GM23338 (cell line): ENCODE results near the gene LRRC37A2.
"Not testable (repeated sequence)": the region's sequence is repeated elsewhere in the genome, so short reads cannot be mapped to it uniquely, and the experiment has no call there.

Experiments used
- CTCF ChIP-seq, 2 experiments: fragments of 200-600 bp in 1 of 2; sonication (generic) in 1 of 2; conservative IDR thresholded peaks; 2 replicates each; pipeline versions ENCODE4 v1.5.1 to v1.6.1; 2016 to 2017; ENCODE audit warnings: antibody characterized with exemption in 2 of 2, low read depth in 2 of 2, mild to moderate bottlenecking in 2 of 2, moderate library complexity in 1 of 2
- EZH2 ChIP-seq: fragments of 200-600 bp; sonication (generic); IDR thresholded peaks from one replicate; pipeline ENCODE4 v1.8.0; 2017; ENCODE audit warnings: antibody characterized with exemption, mild to moderate bottlenecking, low read depth; ENCODE audit not compliant: unreplicated experiment
- EZH2phosphoT487 ChIP-seq: fragments of 200-600 bp; sonication (generic); IDR thresholded peaks from one replicate; pipeline ENCODE4 v1.8.1; 2018; ENCODE audit warnings: antibody characterized with exemption; ENCODE audit not compliant: unreplicated experiment
- POLR2AphosphoS5 ChIP-seq: IDR thresholded peaks from 2 replicates; pipeline ENCODE4 v1.6.1; 2016; ENCODE audit warnings: antibody characterized with exemption, low read depth
- REST ChIP-seq: IDR thresholded peaks from one replicate; pipeline ENCODE4 v1.6.1; 2018; ENCODE audit warnings: antibody characterized with exemption; ENCODE audit not compliant: unreplicated experiment
- ZNF114 ChIP-seq: fragments of 250-450 bp; sonication (Bioruptor Pico); IDR thresholded peaks from 2 replicates; pipeline ENCODE4 v1.5.0; 2020; ENCODE audit warnings: mild to moderate bottlenecking, moderate library complexity

GRCh38 chr17:46499437-46500139 is 12.7 kb upstream of the LRRC37A2 start:
- TF ChIP-seq EZH2; POLR2AphosphoS5; CTCF (conservative IDR thresholded peaks at IDR 0.05; ENCODE audit: low read depth in 2 of 2); EZH2phosphoT487; REST; ZNF114 (CRISPR knock-in tag): not testable (repeated sequence)
